CD14-positive monocyte (primary cell): ENCODE results near the gene RSPO3. TPM values are rescaled to one million over a fixed set of nuclear protein-coding genes. Genes with fewer than 3 reads are reported as not detected.

Source experiments
- DNase-seq, 3 donors: peaks; one replicate each; pipeline ENCODE4 v3.0.0-alpha.2; 2011 to 2022
- H2AFZ ChIP-seq: 2 replicates; pipeline ENCODE4 v1.6.0; 2012; ENCODE audit warnings: mild to moderate bottlenecking, low read depth, low read length, inconsistent platforms; ENCODE audit not compliant: insufficient read depth, poor library complexity, severe bottlenecking
- H3K27ac ChIP-seq, 2 donors: 1 replicate in 1 of 2; 2 replicates in 1 of 2; pipeline ENCODE4 v1.5.1; 2012 to 2013; ENCODE audit warnings: low read length in 2 of 2, control low read depth in 1 of 2, inconsistent platforms in 1 of 2, low read depth in 1 of 2, mild to moderate bottlenecking in 1 of 2
- H3K27me3 ChIP-seq, 2 donors: one replicate each; pipeline versions ENCODE4 v1.6.0 to v1.6.1; 2011 to 2013; ENCODE audit warnings: low read length in 2 of 2; ENCODE audit not compliant: control insufficient read depth in 2 of 2, insufficient read depth in 2 of 2
- H3K36me3 ChIP-seq, 2 donors: replicated peaks in 1 of 2; 1 replicate in 1 of 2; 2 replicates in 1 of 2; pipeline versions ENCODE4 v1.5.1 to v1.6.1; 2012 to 2013; ENCODE audit warnings: low read length in 2 of 2, control low read depth in 1 of 2, inconsistent platforms in 1 of 2, mild to moderate bottlenecking in 1 of 2; ENCODE audit not compliant: insufficient read depth in 2 of 2, control insufficient read depth in 1 of 2
- H3K4me1 ChIP-seq, 2 donors: 1 replicate in 1 of 2; 2 replicates in 1 of 2; pipeline versions ENCODE4 v1.5.1 to v1.6.1; 2012 to 2013; ENCODE audit warnings: low read length in 2 of 2, control low read depth in 1 of 2, inconsistent platforms in 1 of 2, mild to moderate bottlenecking in 1 of 2, moderate library complexity in 1 of 2; ENCODE audit not compliant: insufficient read depth in 2 of 2, control insufficient read depth in 1 of 2
- H3K4me2 ChIP-seq: replicated peaks from 2 replicates; pipeline ENCODE3; 2012; ENCODE audit warnings: low read length, moderate library complexity, mild to moderate bottlenecking; ENCODE audit not compliant: poor library complexity, severe bottlenecking; ENCODE audit errors: extremely low read depth
- H3K4me3 ChIP-seq, 3 experiments: fragments of 200-600 bp in 1 of 3; sonication (generic) in 1 of 3; replicated peaks in 1 of 3; 1 replicate in 2 of 3; 2 replicates in 1 of 3; pipeline ENCODE4 v1.5.1; 2011 to 2013; ENCODE audit warnings: low read length in 3 of 3, mild to moderate bottlenecking in 3 of 3, control low read depth in 2 of 3, low read depth in 2 of 3, inconsistent platforms in 1 of 3, moderate library complexity in 1 of 3
- H3K79me2 ChIP-seq: 2 replicates; pipeline ENCODE4 v1.6.0; 2012; ENCODE audit warnings: mild to moderate bottlenecking, control low read depth, inconsistent platforms, low read length, moderate library complexity; ENCODE audit not compliant: insufficient read depth
- H3K9ac ChIP-seq: 2 replicates; pipeline ENCODE4 v1.6.0; 2017; ENCODE audit warnings: low read length, mild to moderate bottlenecking; ENCODE audit not compliant: insufficient read depth, poor library complexity, severe bottlenecking
- H3K9me3 ChIP-seq, 2 donors: replicated peaks in 1 of 2; 1 replicate in 1 of 2; 2 replicates in 1 of 2; pipeline versions ENCODE4 v1.5.1 to v1.6.1; 2012 to 2013; ENCODE audit warnings: low read length in 2 of 2, control low read depth in 1 of 2; ENCODE audit not compliant: control insufficient read depth in 1 of 2, insufficient read depth in 1 of 2
- H4K20me1 ChIP-seq: 2 replicates; pipeline ENCODE4 v1.6.0; 2012; ENCODE audit warnings: mild to moderate bottlenecking, low read length, control low read depth, moderate library complexity; ENCODE audit not compliant: insufficient read depth
- H3K27ac Mint-ChIP-seq, 7 donors: one replicate each; pipeline ENCODE4 v1.8.0; 2020; ENCODE audit warnings: mild to moderate bottlenecking in 7 of 7, mixed read lengths in 7 of 7, moderate library complexity in 6 of 7, inconsistent platforms in 2 of 7
- H3K27me3 Mint-ChIP-seq, 3 donors: one replicate each; pipeline ENCODE4 v1.8.0; 2021 to 2022; ENCODE audit warnings: low read depth in 3 of 3, mild to moderate bottlenecking in 3 of 3, mixed read lengths in 3 of 3, moderate library complexity in 3 of 3, inconsistent platforms in 1 of 3
- H3K36me3 Mint-ChIP-seq, 2 donors: one replicate each; pipeline ENCODE4 v1.8.0; 2020; ENCODE audit warnings: mixed read lengths in 2 of 2, inconsistent platforms in 1 of 2, mild to moderate bottlenecking in 1 of 2
- H3K4me1 Mint-ChIP-seq: one replicate; pipeline ENCODE4 v1.8.0; 2020; ENCODE audit warnings: mild to moderate bottlenecking, mixed read lengths
- H3K4me3 Mint-ChIP-seq, 2 donors: one replicate each; pipeline ENCODE4 v1.8.0; 2020; ENCODE audit warnings: mild to moderate bottlenecking in 2 of 2, mixed read lengths in 2 of 2, moderate library complexity in 1 of 2
- H3K9me3 Mint-ChIP-seq, 7 donors: one replicate each; pipeline ENCODE4 v1.8.0; 2020 to 2022; ENCODE audit warnings: mixed read lengths in 7 of 7, mild to moderate bottlenecking in 6 of 7, moderate library complexity in 6 of 7, inconsistent platforms in 2 of 7
- CTCF ChIP-seq: fragments of 200-600 bp; IDR thresholded peaks from one replicate; pipeline ENCODE4 v1.8.0; 2022; ENCODE audit warnings: antibody characterized with exemption, mild to moderate bottlenecking
- WGBS: methylation state at CpG from one replicate; pipeline ENCODE4 v1.1.5; 2013; ENCODE audit warnings: missing lambda C conversion rate; ENCODE audit not compliant: insufficient coverage; 5-methylcytosine and 5-hydroxymethylcytosine counted together
- intact Hi-C, 2 donors: fragments of 100-400 bp; cut with micrococcal nuclease; formaldehyde crosslinking; loops; one replicate each; pipeline versions ENCODE4 v1.15.0 to v1.15.1; 2023
- polyA plus RNA-seq, 3 donors: library from polyadenylated mRNA; depleted of rRNA in 1 of 3; unstranded in 2 of 3; stranded (reverse) in 1 of 3; fragments of 300-500 nt in 2 of 3; fragments of >200 nt in 1 of 3; fragmentation: Illumina TruSeq in 2 of 3; gene quantifications; 1 replicate in 2 of 3; 2 replicates in 1 of 3; pipeline ENCODE4 v1.2.3, GENCODE V29; 2012 to 2021

The RSPO3 gene
- polyA plus RNA-seq, 3 donors: not detected

- 100% methylated on average over 1 of the region's 1 CpG for WGBS
- Mint-ChIP-seq H3K27ac (no peak overlapping the region), H3K4me1 (no peaks in the 10 kb centered on the region), H3K4me3 (no peak overlapping the region), H3K27me3 (peaks cover 4 to 5% (median 5%) of the 10 kb centered on the region in 3 donors), H3K36me3 (no peaks in the 10 kb centered on the region), H3K9me3 (no peaks in the 10 kb centered on the region)
- no peak overlapping the region for H2AFZ ChIP-seq
- no peak overlapping the region for H3K27ac ChIP-seq
- DNase-seq: no peak
- no peak overlapping the region for H3K4me2 ChIP-seq
- no peaks in the 10 kb centered on the region for H3K4me1 ChIP-seq
- H3K79me2 ChIP-seq: no peaks in the 10 kb centered on the region
- H3K9ac ChIP-seq: no peak overlapping the region
- intact Hi-C loops: no loop called here
- H3K9me3 ChIP-seq: no peaks in the 10 kb centered on the region
- no peak overlapping the region for H3K4me3 ChIP-seq
- peaks cover 0 to 2% of the 10 kb centered on the region in 2 donors for H3K27me3 ChIP-seq
- no peak for TF ChIP-seq CTCF
- H3K36me3 ChIP-seq: no peaks in the 10 kb centered on the region
- H4K20me1 ChIP-seq: no peaks in the 10 kb centered on the region
These were observed 125.0 kb downstream of the RSPO3 start for GRCh38 chr6:127243501-127243900.

Other genes with a start within 250 kb of the RSPO3 start
- gene RNF146, start 148.2 kb downstream of the RSPO3 start, polyA plus RNA-seq: 10 to 100 TPM; 14.7 to 63.4 (median 22.5) TPM
- 100 to 1,000 TPM in 2 of 3 donors, 10 to 100 TPM in 1; 36.4 to 104 (median 102) TPM for gene ECHDC1, start 224.9 kb downstream of the RSPO3 start, polyA plus RNA-seq